Thyroid gland (tissue), 4 donors: ENCODE data around the gene RNF149. TPM values are rescaled to one million over a fixed set of nuclear protein-coding genes. Genes with fewer than 3 reads are reported as not detected.

Experiments
- DNase-seq, 2 donors: peaks; one replicate each; pipeline ENCODE4 v3.0.0-alpha.2; 2019
- H3K27ac ChIP-seq, 3 donors: fragments of 200-600 bp; sonication (generic); 1 replicate in 2 of 3; 2 replicates in 1 of 3; pipeline ENCODE4 v1.5.1; 2016 to 2019; ENCODE audit warnings: mild to moderate bottlenecking in 1 of 3, moderate library complexity in 1 of 3
- H3K27me3 ChIP-seq: fragments of 200-600 bp; sonication (generic); one replicate; pipeline ENCODE4 v1.5.1; 2019
- H3K36me3 ChIP-seq, 2 donors: fragments of 200-600 bp; sonication (generic); one replicate each; pipeline ENCODE4 v1.5.1; 2016 to 2019
- H3K4me1 ChIP-seq, 2 donors: fragments of 200-600 bp; sonication (generic); one replicate each; pipeline ENCODE4 v1.5.1; 2017 to 2019
- H3K4me3 ChIP-seq, 3 donors: fragments of 200-600 bp; sonication (generic); replicated peaks in 1 of 3; 1 replicate in 2 of 3; 2 replicates in 1 of 3; pipeline ENCODE4 v1.5.1; 2016; ENCODE audit warnings: mild to moderate bottlenecking in 1 of 3
- H3K9me3 ChIP-seq: fragments of 200-600 bp; sonication (generic); one replicate; pipeline ENCODE4 v1.5.1; 2017
- CTCF ChIP-seq, 6 experiments: fragments of 200-600 bp in 3 of 6; fragments of 450-650 bp in 3 of 6; sonication (generic) in 3 of 6; IDR thresholded peaks; one replicate each; pipeline ENCODE4 v1.5.1; 2016 to 2019; ENCODE audit warnings: antibody characterized with exemption in 6 of 6, mild to moderate bottlenecking in 2 of 6, inconsistent platforms in 1 of 6, moderate library complexity in 1 of 6
- POLR2A ChIP-seq, 2 donors: fragments of 450-650 bp; IDR thresholded peaks; one replicate each; pipeline ENCODE4 v1.6.1; 2017; ENCODE audit warnings: antibody characterized with exemption in 2 of 2, mild to moderate bottlenecking in 2 of 2, moderate library complexity in 1 of 2
- WGBS, 2 donors: methylation state at CpG; one replicate each; pipeline ENCODE4 v1.1.5; 2017; 5-methylcytosine and 5-hydroxymethylcytosine counted together
- intact Hi-C: fragments of 100-400 bp; cut with DNase I; formaldehyde crosslinking; loops from one replicate; pipeline ENCODE4 v1.15.1; 2023
- total RNA-seq, 4 donors: library from RNA; depleted of rRNA; stranded (reverse); fragments of >200 nt; gene quantifications; one replicate each; pipeline ENCODE4 v1.2.3, GENCODE V29; 2016

RNF149 gene
- total RNA-seq, 4 donors from 2014 or later, result 49.5 to 95.6 (median 68.5) TPM

DNA sequence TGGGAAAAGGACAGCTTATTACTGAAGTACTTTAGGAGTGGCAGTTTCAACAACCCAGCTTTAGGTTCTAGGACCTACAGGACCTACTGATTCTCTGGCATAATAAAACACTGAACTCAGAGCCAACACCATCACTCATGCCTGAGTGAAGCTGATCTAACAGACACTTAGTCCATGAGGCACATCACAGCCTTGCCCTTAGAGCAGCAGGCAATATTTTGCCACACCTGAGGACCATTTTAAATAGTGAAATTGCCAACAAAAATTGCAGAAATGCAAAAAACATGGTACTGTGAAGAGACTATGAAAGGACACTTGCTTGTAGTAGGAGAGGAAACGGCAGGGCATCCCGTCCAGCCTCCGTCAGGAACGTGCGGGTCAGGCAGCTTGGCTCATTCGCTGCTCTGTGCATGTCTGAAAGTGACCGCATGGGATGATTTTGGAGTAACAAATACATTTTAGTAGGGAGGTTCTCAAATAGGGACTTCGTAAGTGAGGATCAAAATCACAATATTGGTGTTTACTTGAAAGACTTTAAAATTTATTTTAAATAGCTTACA is 37.7 kb downstream of the RNF149 start:
- DNase-seq, result no peak
- no peak overlapping the region for H3K4me3 ChIP-seq
- no peaks in the 10 kb centered on the region for H3K27me3 ChIP-seq
- intact Hi-C loops, result no loop called here
- WGBS, 2 donors, result 88 to 91% methylated on average over 8 of the region's 8 CpGs
- H3K9me3 ChIP-seq, result no peaks in the 10 kb centered on the region
- no peaks in the 10 kb centered on the region for H3K4me1 ChIP-seq
- no peak overlapping the region for H3K27ac ChIP-seq
- TF ChIP-seq CTCF (IDR thresholded peaks at IDR 0.05) (no peak), POLR2A (IDR thresholded peaks at IDR 0.05) (no peak)
- H3K36me3 ChIP-seq, result peaks cover 33 to 53% of the 10 kb centered on the region in 2 donors

- Histone ChIP-seq H3K27me3 (no peaks in the 10 kb centered on the region), H3K9me3 (no peaks in the 10 kb centered on the region), H3K4me3 (no peak overlapping the region), H3K27ac (no peak overlapping the region), H3K36me3 (peaks cover 27 to 64% of the 10 kb centered on the region in 2 donors), H3K4me1 (no peaks in the 10 kb centered on the region)
- WGBS, 2 donors, result 83 to 88% methylated on average over 15 of the region's 15 CpGs
- TF ChIP-seq POLR2A (IDR thresholded peaks at IDR 0.05), result no peak
- no peak for TF ChIP-seq CTCF (IDR thresholded peaks at IDR 0.05)
- DNase-seq, result no peak
- intact Hi-C loops, result no loop called here
These were observed 40.5 kb downstream of the RNF149 start for GRCh38 chr2:101267671-101268656.

- H3K4me3 ChIP-seq, result no peak overlapping the region
- intact Hi-C loops, result no loop called here
- WGBS, 2 donors, result 82 to 84% methylated on average over 11 of the region's 11 CpGs
- H3K27me3 ChIP-seq, result no peaks in the 10 kb centered on the region
- H3K9me3 ChIP-seq, result no peaks in the 10 kb centered on the region
- H3K4me1 ChIP-seq, result no peaks in the 10 kb centered on the region
- DNase-seq, result no peak
- H3K36me3 ChIP-seq, result peaks cover 27 to 63% of the 10 kb centered on the region in 2 donors
- TF ChIP-seq CTCF (IDR thresholded peaks at IDR 0.05) (no peak), POLR2A (IDR thresholded peaks at IDR 0.05) (no peak)
- no peak overlapping the region for H3K27ac ChIP-seq
These were observed 42.5 kb downstream of the RNF149 start for GRCh38 chr2:101265893-101266499.

GRCh38 chr2:101264360-101264939 is 44.1 kb downstream of the RNF149 start:
- H3K27ac ChIP-seq, result no peak overlapping the region
- no peak for DNase-seq
- H3K4me3 ChIP-seq, result no peak overlapping the region
- TF ChIP-seq CTCF (IDR thresholded peaks at IDR 0.05) (no peak), POLR2A (IDR thresholded peaks at IDR 0.05) (no peak)
- no peaks in the 10 kb centered on the region for H3K4me1 ChIP-seq
- H3K9me3 ChIP-seq, result no peaks in the 10 kb centered on the region
- intact Hi-C loops, result no loop called here
- 90 to 94% methylated on average over 13 of the region's 13 CpGs for WGBS, 2 donors
- H3K27me3 ChIP-seq, result no peaks in the 10 kb centered on the region
- H3K36me3 ChIP-seq, result peaks cover 24 to 53% of the 10 kb centered on the region in 2 donors
